IMR-90 (cell line): ENCODE data around the gene APOBEC3H. TPM values are rescaled to one million over a fixed set of nuclear protein-coding genes. Genes with fewer than 3 reads are reported as not detected.

Experiments used
- ATAC-seq: fragments of 200-7000 bp; cut with Tn5 transposase; 2 replicates; pipeline ENCODE4 v1.9.1; 2020; ENCODE audit warnings: low read depth, mild to moderate bottlenecking, moderate library complexity
- BruUV-seq: library from RNA; stranded (reverse); fragments of 400-500 nt; replicated peaks from 2 replicates; lab custom pipeline; 2021; lab: Mats Ljungman, UMichigan
- CTCF ChIA-PET: fragments of 300-600 bp; formaldehyde crosslinking; extraction: SDS; loops from one replicate; lab custom pipeline; 2021; ENCODE audit warnings: antibody characterized with exemption; lab: Yijun Ruan, JAX
- POLR2A ChIA-PET: fragments of 300-600 bp; sonication (Branson Sonifier 250); formaldehyde crosslinking; loops from one replicate; lab custom pipeline; 2022; ENCODE audit warnings: antibody characterized with exemption; ENCODE audit not compliant: unreplicated experiment; lab: Charles Lee
- DNase-seq: peaks from one replicate; pipeline ENCODE4 v3.0.0; 2013
- H2AFZ ChIP-seq: replicated peaks from 2 replicates; pipeline ENCODE3; 2013; ENCODE audit warnings: low read length, mild to moderate bottlenecking; ENCODE audit not compliant: poor library complexity
- H2AK5ac ChIP-seq: 2 replicates; pipeline ENCODE4 v1.6.1; 2013; ENCODE audit warnings: low read depth, low read length, inconsistent platforms
- H2AK9ac ChIP-seq: replicated peaks from 2 replicates; pipeline ENCODE3; 2013; ENCODE audit warnings: mild to moderate bottlenecking, low read depth, low read length, moderate library complexity; ENCODE audit not compliant: poor library complexity
- H2BK120ac ChIP-seq: 2 replicates; pipeline ENCODE4 v1.6.1; 2013; ENCODE audit warnings: low read depth, low read length, inconsistent platforms
- H2BK15ac ChIP-seq: 3 replicates; pipeline ENCODE4 v1.6.1; 2013; ENCODE audit warnings: low read depth, low read length, inconsistent platforms
- H2BK20ac ChIP-seq: 2 replicates; pipeline ENCODE4 v1.6.1; 2013; ENCODE audit warnings: low read depth, mild to moderate bottlenecking, inconsistent platforms, low read length, moderate library complexity
- H2BK5ac ChIP-seq: 2 replicates; pipeline ENCODE4 v1.6.1; 2013; ENCODE audit warnings: mild to moderate bottlenecking, low read depth, low read length, inconsistent platforms; ENCODE audit not compliant: poor library complexity, severe bottlenecking
- H3K14ac ChIP-seq: replicated peaks from 2 replicates; pipeline ENCODE4 v1.6.1; 2013; ENCODE audit warnings: low read depth, low read length, inconsistent platforms
- H3K18ac ChIP-seq: 2 replicates; pipeline ENCODE4 v1.6.1; 2013; ENCODE audit warnings: low read depth, low read length, control low read depth
- H3K23ac ChIP-seq: 2 replicates; pipeline ENCODE4 v1.6.1; 2013; ENCODE audit warnings: low read depth, low read length, inconsistent platforms
- H3K27ac ChIP-seq: 2 replicates; pipeline ENCODE4 v1.5.1; 2013; ENCODE audit warnings: mild to moderate bottlenecking, control low read depth, low read length; ENCODE audit not compliant: insufficient read depth
- H3K27me3 ChIP-seq: 2 replicates; pipeline ENCODE4 v1.6.1; 2013; ENCODE audit warnings: low read length; ENCODE audit not compliant: control insufficient read depth, insufficient read depth
- H3K36me3 ChIP-seq: 2 replicates; pipeline ENCODE4 v1.6.1; 2013; ENCODE audit warnings: low read length, mixed read lengths; ENCODE audit not compliant: control insufficient read depth, insufficient read depth
- H3K4ac ChIP-seq: 2 replicates; pipeline ENCODE4 v1.6.1; 2013; ENCODE audit warnings: low read depth, low read length, inconsistent platforms
- H3K4me1 ChIP-seq: 2 replicates; pipeline ENCODE4 v1.6.1; 2013; ENCODE audit warnings: low read length, mixed read lengths; ENCODE audit not compliant: control insufficient read depth, insufficient read depth
- H3K4me2 ChIP-seq: 2 replicates; pipeline ENCODE4 v1.6.1; 2013; ENCODE audit warnings: low read depth, mild to moderate bottlenecking, control low read depth, low read length, moderate library complexity
- H3K4me3 ChIP-seq: 2 replicates; pipeline ENCODE4 v1.5.1; 2013; ENCODE audit warnings: low read depth, mild to moderate bottlenecking, control low read depth, low read length, moderate library complexity; ENCODE audit not compliant: insufficient read depth
- H3K56ac ChIP-seq: 2 replicates; pipeline ENCODE4 v1.6.1; 2013; ENCODE audit warnings: low read length, inconsistent platforms; ENCODE audit not compliant: insufficient read depth; ENCODE audit errors: extremely low read depth
- H3K79me1 ChIP-seq, 2 experiments: 2 replicates each; pipeline ENCODE4 v1.6.1; 2013; ENCODE audit warnings: low read length in 2 of 2, inconsistent platforms in 1 of 2, low read depth in 1 of 2
- H3K9ac ChIP-seq: 2 replicates; pipeline ENCODE4 v1.6.1; 2013; ENCODE audit warnings: low read depth, low read length, control low read depth
- H3K9me1 ChIP-seq: 2 replicates; pipeline ENCODE4 v1.6.1; 2013; ENCODE audit warnings: low read length, inconsistent platforms; ENCODE audit not compliant: insufficient read depth
- H3K9me3 ChIP-seq: 2 replicates; pipeline ENCODE4 v1.6.1; 2013; ENCODE audit warnings: low read length; ENCODE audit not compliant: control insufficient read depth, insufficient read depth
- H4K20me1 ChIP-seq: 2 replicates; pipeline ENCODE4 v1.6.1; 2013; ENCODE audit warnings: low read length, inconsistent platforms; ENCODE audit not compliant: insufficient read depth
- H4K5ac ChIP-seq: 2 replicates; pipeline ENCODE4 v1.6.1; 2013; ENCODE audit warnings: mild to moderate bottlenecking, low read depth, low read length, control low read depth
- H4K8ac ChIP-seq, 2 experiments: 2 replicates each; pipeline ENCODE4 v1.6.1; 2013; ENCODE audit warnings: low read depth in 2 of 2, low read length in 2 of 2, control low read depth in 1 of 2, inconsistent platforms in 1 of 2
- H4K91ac ChIP-seq: 2 replicates; pipeline ENCODE4 v1.6.1; 2013; ENCODE audit warnings: low read depth, low read length, inconsistent platforms; ENCODE audit not compliant: insufficient read depth
- BHLHE40 ChIP-seq: fragments of 150-350 bp; IDR thresholded peaks from 2 replicates; pipeline ENCODE4 v1.6.1; 2016; ENCODE audit warnings: mild to moderate bottlenecking, low read depth, low read length
- CEBPB ChIP-seq: IDR thresholded peaks from 2 replicates; pipeline ENCODE4 v1.6.1; 2012; ENCODE audit warnings: low read depth, low read length, improper control_type of control experiment
- CHD1 ChIP-seq: IDR thresholded peaks from 2 replicates; pipeline ENCODE4 v1.6.1; 2012; ENCODE audit warnings: low read depth, low read length, improper control_type of control experiment
- FOS ChIP-seq: fragments of 150-350 bp; IDR thresholded peaks from 2 replicates; pipeline ENCODE4 v1.6.1; 2016; ENCODE audit warnings: low read depth, low read length
- MAFK ChIP-seq: IDR thresholded peaks from 2 replicates; pipeline ENCODE4 v1.6.1; 2012; ENCODE audit warnings: low read depth, low read length, improper control_type of control experiment
- MAZ ChIP-seq: IDR thresholded peaks from 2 replicates; pipeline ENCODE4 v1.6.1; 2012; ENCODE audit warnings: low read depth, mild to moderate bottlenecking, low read length, improper control_type of control experiment, moderate library complexity, borderline replicate concordance
- MXI1 ChIP-seq: IDR thresholded peaks from 2 replicates; pipeline ENCODE4 v1.6.1; 2012; ENCODE audit warnings: low read depth, mild to moderate bottlenecking, low read length, moderate library complexity, borderline replicate concordance
- NFE2L2 ChIP-seq: fragments of 150-350 bp; IDR thresholded peaks from 2 replicates; pipeline ENCODE4 v1.6.1; 2016; ENCODE audit warnings: low read depth, mild to moderate bottlenecking, low read length
- POLR2A ChIP-seq: IDR thresholded peaks from 2 replicates; pipeline ENCODE4 v1.6.1; 2012; ENCODE audit warnings: mild to moderate bottlenecking, low read depth, low read length
- RAD21 ChIP-seq: IDR thresholded peaks from 2 replicates; pipeline ENCODE4 v1.6.1; 2012; ENCODE audit warnings: low read length, improper control_type of control experiment
- RCOR1 ChIP-seq: IDR thresholded peaks from 2 replicates; pipeline ENCODE4 v1.6.1; 2012; ENCODE audit warnings: mild to moderate bottlenecking, low read length, improper control_type of control experiment; ENCODE audit not compliant: insufficient replicate concordance
- RFX5 ChIP-seq: IDR thresholded peaks from 2 replicates; pipeline ENCODE4 v1.8.0; 2012; ENCODE audit warnings: low read depth, mild to moderate bottlenecking, low read length, moderate library complexity
- SMC3 ChIP-seq: fragments of 150-350 bp; IDR thresholded peaks from 2 replicates; pipeline ENCODE4 v1.6.1; 2016; ENCODE audit warnings: low read depth, mild to moderate bottlenecking, antibody characterized with exemption, low read length, moderate library complexity
- WGBS, 2 experiments: methylation state at CpG; one replicate each; pipeline versions ENCODE4 v1.1.5 to v1.1.7; 2013; ENCODE audit warnings: missing lambda C conversion rate in 2 of 2; ENCODE audit not compliant: insufficient read length in 1 of 2; ENCODE audit errors: extremely low coverage in 2 of 2; 5-methylcytosine and 5-hydroxymethylcytosine counted together
- dilution Hi-C: fragments of 300-500 bp; cut with HindIII; formaldehyde crosslinking; loops from one replicate; pipeline ENCODE4 v1.14.3; 2018; ENCODE audit warnings: low sequenced_read_pairs; ENCODE audit not compliant: unreplicated experiment
- in situ Hi-C: fragments of 300-500 bp; cut with MboI; formaldehyde crosslinking; loops from 3 replicates; pipeline ENCODE4 v1.14.3; 2019; ENCODE audit warnings: low sequenced_read_pairs, inconsistent platforms, mixed read lengths
- intact Hi-C: fragments of 100-400 bp; cut with micrococcal nuclease; formaldehyde crosslinking; loops from 2 replicates; pipeline ENCODE4 v1.10.0; 2022
- polyA plus RNA-seq, 3 experiments: library from polyadenylated mRNA; depleted of rRNA; stranded (reverse); fragments of >200 nt; gene quantifications; 2 replicates each; pipeline ENCODE4 v1.2.3, GENCODE V29; 2012; ENCODE audit warnings: low replicate concordance in 1 of 3
- total RNA-seq: library from RNA; depleted of rRNA; stranded (reverse); fragments of >200 nt; gene quantifications from 2 replicates; pipeline ENCODE4 v1.2.3, GENCODE V29; 2012
- TF ChIP-seq, protein P1 (sequence below): fragments of 150-350 bp; IDR thresholded peaks from 2 replicates; pipeline ENCODE4 v1.6.1; 2016; ENCODE audit warnings: low read depth, mild to moderate bottlenecking, low read length, moderate library complexity, borderline replicate concordance
- TF ChIP-seq, protein P2 (sequence below): fragments of 150-350 bp; IDR thresholded peaks from 2 replicates; pipeline ENCODE4 v1.6.1; 2017; ENCODE audit warnings: mild to moderate bottlenecking, antibody characterized with exemption, low read length, low read depth
- TF ChIP-seq, protein P3 (sequence below): conservative IDR thresholded peaks from 2 replicates; pipeline ENCODE4 v1.5.1; 2012; ENCODE audit warnings: mild to moderate bottlenecking, low read depth, low read length, improper control_type of control experiment

Gene APOBEC3H
- total and polyA plus RNA-seq, 2 of the 4 experiments (the other 2 are of a cell fraction) = 0.18 TPM; not detected in 1

- POLR2A ChIA-PET = no interaction called here
These were observed 32.0 kb downstream of the APOBEC3H start for GRCh38 chr22:39129081-39129480.

More at GRCh38 chr22:39129081-39129480, 32.0 kb downstream of the APOBEC3H start:
- no peak overlapping the region for H3K4me2 ChIP-seq
- intact Hi-C loops = no loop called here
- no peaks in the 10 kb centered on the region for H4K20me1 ChIP-seq
- H4K91ac ChIP-seq = no peak overlapping the region
- no peak overlapping the region for H3K4ac ChIP-seq
- TF ChIP-seq MAFK (no peak), POLR2A (no peak), NFE2L2 (no peak), MXI1 (no peak), BHLHE40 (no peak), RFX5 (no peak), RCOR1 (no peak), MAZ (no peak), FOS (no peak), CEBPB (no peak), RAD21 (no peak), CHD1 (no peak), SMC3 (no peak)
- TF ChIP-seq, protein P1, sequence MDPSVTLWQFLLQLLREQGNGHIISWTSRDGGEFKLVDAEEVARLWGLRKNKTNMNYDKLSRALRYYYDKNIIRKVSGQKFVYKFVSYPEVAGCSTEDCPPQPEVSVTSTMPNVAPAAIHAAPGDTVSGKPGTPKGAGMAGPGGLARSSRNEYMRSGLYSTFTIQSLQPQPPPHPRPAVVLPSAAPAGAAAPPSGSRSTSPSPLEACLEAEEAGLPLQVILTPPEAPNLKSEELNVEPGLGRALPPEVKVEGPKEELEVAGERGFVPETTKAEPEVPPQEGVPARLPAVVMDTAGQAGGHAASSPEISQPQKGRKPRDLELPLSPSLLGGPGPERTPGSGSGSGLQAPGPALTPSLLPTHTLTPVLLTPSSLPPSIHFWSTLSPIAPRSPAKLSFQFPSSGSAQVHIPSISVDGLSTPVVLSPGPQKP = no peak
- TF ChIP-seq, protein P2, sequence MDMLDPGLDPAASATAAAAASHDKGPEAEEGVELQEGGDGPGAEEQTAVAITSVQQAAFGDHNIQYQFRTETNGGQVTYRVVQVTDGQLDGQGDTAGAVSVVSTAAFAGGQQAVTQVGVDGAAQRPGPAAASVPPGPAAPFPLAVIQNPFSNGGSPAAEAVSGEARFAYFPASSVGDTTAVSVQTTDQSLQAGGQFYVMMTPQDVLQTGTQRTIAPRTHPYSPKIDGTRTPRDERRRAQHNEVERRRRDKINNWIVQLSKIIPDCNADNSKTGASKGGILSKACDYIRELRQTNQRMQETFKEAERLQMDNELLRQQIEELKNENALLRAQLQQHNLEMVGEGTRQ = no peak
- TF ChIP-seq, protein P3, sequence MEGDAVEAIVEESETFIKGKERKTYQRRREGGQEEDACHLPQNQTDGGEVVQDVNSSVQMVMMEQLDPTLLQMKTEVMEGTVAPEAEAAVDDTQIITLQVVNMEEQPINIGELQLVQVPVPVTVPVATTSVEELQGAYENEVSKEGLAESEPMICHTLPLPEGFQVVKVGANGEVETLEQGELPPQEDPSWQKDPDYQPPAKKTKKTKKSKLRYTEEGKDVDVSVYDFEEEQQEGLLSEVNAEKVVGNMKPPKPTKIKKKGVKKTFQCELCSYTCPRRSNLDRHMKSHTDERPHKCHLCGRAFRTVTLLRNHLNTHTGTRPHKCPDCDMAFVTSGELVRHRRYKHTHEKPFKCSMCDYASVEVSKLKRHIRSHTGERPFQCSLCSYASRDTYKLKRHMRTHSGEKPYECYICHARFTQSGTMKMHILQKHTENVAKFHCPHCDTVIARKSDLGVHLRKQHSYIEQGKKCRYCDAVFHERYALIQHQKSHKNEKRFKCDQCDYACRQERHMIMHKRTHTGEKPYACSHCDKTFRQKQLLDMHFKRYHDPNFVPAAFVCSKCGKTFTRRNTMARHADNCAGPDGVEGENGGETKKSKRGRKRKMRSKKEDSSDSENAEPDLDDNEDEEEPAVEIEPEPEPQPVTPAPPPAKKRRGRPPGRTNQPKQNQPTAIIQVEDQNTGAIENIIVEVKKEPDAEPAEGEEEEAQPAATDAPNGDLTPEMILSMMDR = no peak
- H3K27me3 ChIP-seq = peaks cover 4% of the 10 kb centered on the region; the same call in 1 of the 2 replicates
- H3K27ac ChIP-seq = no peak overlapping the region
- DNase-seq = no peak
- no peak overlapping the region for H2AK5ac ChIP-seq
- no peak for ATAC-seq
- H2BK120ac ChIP-seq = no peak overlapping the region
- H3K23ac ChIP-seq = no peak overlapping the region
- H3K18ac ChIP-seq = no peak overlapping the region
- H3K4me3 ChIP-seq = no peak overlapping the region
- H3K9me3 ChIP-seq = no peaks in the 10 kb centered on the region
- H3K79me1 ChIP-seq = no peaks in the 10 kb centered on the region
- no peak overlapping the region for H3K14ac ChIP-seq
- no peak overlapping the region for H3K9ac ChIP-seq
- peaks cover 8% of the 10 kb centered on the region for H3K4me1 ChIP-seq
- no peak overlapping the region for H4K8ac ChIP-seq
- H3K36me3 ChIP-seq = no peaks in the 10 kb centered on the region
- in situ Hi-C loops = no loop called here
- no peak overlapping the region for H2AFZ ChIP-seq
- H2BK5ac ChIP-seq = no peak overlapping the region
- no peak overlapping the region for H2BK15ac ChIP-seq
- H3K56ac ChIP-seq = no peak overlapping the region
- dilution Hi-C loops = no loop called here
- BruUV-seq = no TSS peak
- no CpG with 5 or more reads among the region's 4 CpGs for WGBS, 2 experiments
- H3K9me1 ChIP-seq = no peaks in the 10 kb centered on the region
- no peak overlapping the region for H2AK9ac ChIP-seq
- no peak overlapping the region for H4K5ac ChIP-seq
- no peak overlapping the region for H2BK20ac ChIP-seq
- CTCF ChIA-PET = no interaction called here
